GM19324 (cell line): Measurements from ENCODE around the gene EMILIN2.

Experiments
- ATAC-seq: cut with Tn5 transposase; IDR thresholded peaks from one replicate; pipeline ENCODE4 v1.9.1; 2021; ENCODE audit warnings: mild to moderate bottlenecking, moderate library complexity; ENCODE audit not compliant: unreplicated experiment, low FRiP score

Gene EMILIN2

GRCh38 chr18:2871111-2871720 lies 24.4 kb downstream of the EMILIN2 start:
- no peak for ATAC-seq

- no peak for ATAC-seq
Observed at GRCh38 chr18:2872095-2872494, 25.3 kb downstream of the EMILIN2 start.

- ATAC-seq: no peak
Observed at GRCh38 chr18:2874765-2875164, 28.0 kb downstream of the EMILIN2 start.

- no peak for ATAC-seq
Observed at GRCh38 chr18:2878656-2879330, 32.0 kb downstream of the EMILIN2 start.

GRCh38 chr18:2879889-2880288 lies 33.1 kb downstream of the EMILIN2 start:
- ATAC-seq: no peak

- ATAC-seq: no peak
Observed at GRCh38 chr18:2880473-2880872, 33.7 kb downstream of the EMILIN2 start.

- no peak for ATAC-seq
Observed at GRCh38 chr18:2881088-2881839, 34.5 kb downstream of the EMILIN2 start.

GRCh38 chr18:2881840-2882195 lies 35.0 kb downstream of the EMILIN2 start:
- ATAC-seq: no peak

- ATAC-seq: no peak
Observed at GRCh38 chr18:2882201-2882600, 35.4 kb downstream of the EMILIN2 start.

- no peak for ATAC-seq
Observed at GRCh38 chr18:2883076-2883735, 36.4 kb downstream of the EMILIN2 start.

GRCh38 chr18:2884706-2885285 lies 38.0 kb downstream of the EMILIN2 start:
- no peak for ATAC-seq

GRCh38 chr18:2887470-2887869 lies 40.7 kb downstream of the EMILIN2 start:
- no peak for ATAC-seq

GRCh38 chr18:2889761-2890192 lies 43.0 kb downstream of the EMILIN2 start:
- ATAC-seq: no peak

GRCh38 chr18:2890606-2891005 lies 43.8 kb downstream of the EMILIN2 start:
- no peak for ATAC-seq

- ATAC-seq: no peak
Observed at GRCh38 chr18:2891526-2892431, 45.0 kb downstream of the EMILIN2 start.

- ATAC-seq: no peak
Observed at GRCh38 chr18:2893056-2893455, 46.2 kb downstream of the EMILIN2 start.

GRCh38 chr18:2893676-2894075 lies 46.9 kb downstream of the EMILIN2 start:
- ATAC-seq: no peak

GRCh38 chr18:2894131-2894840 lies 47.5 kb downstream of the EMILIN2 start:
- ATAC-seq: no peak

- no peak for ATAC-seq
Observed at GRCh38 chr18:2894841-2895370, 48.1 kb downstream of the EMILIN2 start.
